HG02623 (cell line): ENCODE data around the gene CFAP161.
A peak's percentile ranks its signal among the peaks of the same experiment; 100 is the strongest.
"Not testable (repeated sequence)": the region's sequence is repeated elsewhere in the genome, so short reads cannot be mapped to it uniquely, and the experiment has no call there.

Source experiments
- ATAC-seq: cut with Tn5 transposase; IDR thresholded peaks from one replicate; pipeline ENCODE4 v1.9.1; 2021; ENCODE audit warnings: moderate library complexity; ENCODE audit not compliant: unreplicated experiment

The CFAP161 gene

DNA sequence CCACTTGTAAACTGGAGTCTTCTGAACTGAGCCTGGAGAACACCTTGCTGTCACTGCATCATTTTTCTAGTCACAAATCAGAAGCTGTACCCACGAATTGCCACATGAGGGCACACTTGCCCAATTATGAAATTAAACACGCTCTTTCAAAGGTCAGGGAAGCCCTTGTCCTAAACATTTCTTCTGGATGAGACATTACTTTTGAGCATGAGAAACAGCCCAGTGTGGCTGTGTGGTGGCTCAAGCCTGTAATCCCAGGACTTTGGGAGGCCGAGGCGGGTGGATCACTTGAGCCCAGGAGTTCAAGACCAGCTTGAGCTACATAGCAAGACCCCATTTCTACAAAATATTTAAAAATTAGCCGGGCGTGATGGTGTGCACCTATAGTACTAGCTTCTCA, 27.5 kb upstream of the CFAP161 start:
- ATAC-seq, result no peak

DNA sequence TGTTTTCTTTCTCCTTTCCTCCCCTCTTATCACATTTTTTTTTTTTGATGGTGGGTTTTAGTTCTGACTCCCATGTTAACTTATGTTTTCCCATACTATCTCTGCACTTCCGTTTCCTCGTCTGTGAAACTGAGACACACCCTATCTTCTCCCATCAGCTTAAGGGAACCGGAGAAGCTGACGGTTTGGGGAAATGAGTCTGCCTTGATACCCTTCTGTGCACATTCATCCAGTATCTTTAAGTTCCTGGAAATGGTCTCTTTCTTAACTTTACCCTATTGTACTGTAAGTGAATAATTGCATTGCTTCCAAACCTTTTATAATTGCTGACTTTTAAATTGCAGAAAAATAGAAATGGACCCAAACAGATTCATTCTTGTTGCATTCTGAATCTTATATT, 26.2 kb upstream of the CFAP161 start:
- ATAC-seq, result no peak

DNA sequence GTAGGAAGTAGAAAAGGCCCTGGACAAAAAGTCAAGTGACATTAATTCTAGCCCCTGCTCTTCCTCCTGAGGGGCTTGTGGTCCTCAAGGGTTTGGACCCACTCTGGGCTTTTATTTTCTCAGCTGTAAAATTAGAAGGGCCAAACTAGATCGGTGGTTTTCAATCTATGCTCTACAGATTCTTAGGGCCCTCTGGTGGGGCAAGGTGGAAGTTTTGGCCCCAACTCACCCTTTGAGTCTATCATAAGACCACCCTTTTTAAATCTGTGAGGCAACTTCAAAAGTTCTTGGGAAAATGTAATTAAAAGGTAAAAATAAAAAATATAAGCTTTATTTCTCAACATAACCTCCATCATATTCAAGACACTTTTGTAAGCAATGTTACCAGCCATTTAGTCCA, 25.6 kb upstream of the CFAP161 start:
- ATAC-seq, result no peak

- ATAC-seq, result no peak
These were observed 23.1 kb upstream of the CFAP161 start for GRCh38 chr15:81111018-81111417.

- ATAC-seq, result peak; percentile 74
These were observed 22.3 kb upstream of the CFAP161 start for GRCh38 chr15:81111510-81112470.

- no peak for ATAC-seq
These were observed 20.8 kb upstream of the CFAP161 start for GRCh38 chr15:81113204-81113657.

DNA sequence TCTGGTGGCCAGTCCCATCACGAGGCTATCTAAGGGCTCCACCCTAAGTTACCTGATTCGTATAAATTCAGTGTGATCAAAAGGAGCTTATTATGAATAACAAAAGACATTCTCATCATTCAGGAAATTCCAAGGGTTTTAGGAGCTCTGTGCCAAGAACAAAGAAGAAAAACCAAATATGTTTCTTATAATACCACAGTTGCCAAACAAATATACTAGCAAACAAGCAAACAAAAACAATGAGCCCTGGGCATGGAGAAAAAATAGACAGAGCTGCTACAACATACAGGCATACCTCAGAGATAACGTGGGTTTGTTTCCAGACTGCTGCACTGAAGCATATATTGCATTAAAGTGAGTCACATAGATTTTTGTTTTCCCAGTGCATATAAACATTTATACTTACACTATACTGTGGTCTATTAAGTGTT, 20.2 kb upstream of the CFAP161 start:
- ATAC-seq, result no peak

DNA sequence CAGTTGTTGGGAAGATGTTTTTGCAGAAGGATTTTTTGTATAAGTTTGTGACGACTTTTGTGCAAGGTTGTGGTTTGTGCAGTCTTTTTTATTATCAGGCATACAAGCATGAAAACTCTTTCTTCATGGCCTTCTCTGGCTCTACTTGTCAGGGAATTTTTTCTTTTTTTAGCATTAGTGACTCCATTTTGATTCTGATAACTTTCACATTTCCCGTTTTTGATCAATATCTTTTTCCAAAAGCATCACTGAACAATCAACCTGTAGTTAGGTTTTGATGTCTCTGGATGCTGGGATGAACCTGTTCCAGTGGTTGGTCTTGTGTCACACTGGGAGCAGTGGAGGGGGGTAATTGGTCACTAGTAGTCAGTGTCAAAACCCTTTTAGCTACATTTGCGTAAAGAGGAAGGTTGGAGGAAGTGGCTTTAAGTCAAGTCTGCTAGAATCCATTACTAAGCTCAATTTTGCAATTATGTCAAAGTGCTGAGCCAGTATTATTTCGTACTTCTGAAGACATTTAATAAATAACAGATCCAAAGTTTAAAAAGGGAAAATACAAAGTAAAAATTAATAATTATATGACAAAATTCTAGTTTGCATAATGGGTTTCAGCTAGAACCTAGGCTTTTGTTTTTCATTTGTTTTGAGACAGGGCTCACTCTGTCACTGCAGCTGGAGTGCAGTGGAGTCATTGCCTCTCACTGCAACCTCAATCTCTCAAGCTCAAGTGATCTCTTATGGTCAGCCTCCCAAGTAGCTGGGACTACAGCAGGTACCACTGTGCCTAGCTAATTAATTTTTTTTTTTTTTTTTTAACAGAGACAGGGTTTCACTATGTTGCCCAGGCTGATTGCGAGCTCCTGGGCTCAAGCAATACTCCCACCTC, 18.8 kb upstream of the CFAP161 start:
- no peak for ATAC-seq

DNA sequence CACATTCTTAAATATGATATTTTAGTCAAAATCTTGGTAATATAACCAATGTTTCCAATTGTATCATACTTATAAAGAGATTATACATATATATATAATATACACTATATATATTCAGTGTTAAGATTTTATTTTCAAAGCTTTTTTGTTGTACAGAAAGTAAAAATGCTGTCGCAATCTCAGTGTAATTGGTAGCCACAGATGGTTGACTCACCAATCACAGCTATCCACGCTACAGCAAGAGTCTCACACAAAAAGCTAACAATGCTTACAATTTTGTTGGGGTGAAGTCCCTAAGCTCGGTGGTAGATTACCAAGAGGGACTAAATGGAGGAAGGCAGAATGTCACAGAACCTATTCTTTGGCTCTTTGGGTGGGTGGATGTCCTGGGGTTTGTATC, 16.9 kb upstream of the CFAP161 start:
- ATAC-seq, result no peak

GRCh38 chr15:81117581-81117980, 16.5 kb upstream of the CFAP161 start:
- ATAC-seq, result no peak

- no peak for ATAC-seq
These were observed 15.7 kb upstream of the CFAP161 start for GRCh38 chr15:81118361-81118760.

DNA sequence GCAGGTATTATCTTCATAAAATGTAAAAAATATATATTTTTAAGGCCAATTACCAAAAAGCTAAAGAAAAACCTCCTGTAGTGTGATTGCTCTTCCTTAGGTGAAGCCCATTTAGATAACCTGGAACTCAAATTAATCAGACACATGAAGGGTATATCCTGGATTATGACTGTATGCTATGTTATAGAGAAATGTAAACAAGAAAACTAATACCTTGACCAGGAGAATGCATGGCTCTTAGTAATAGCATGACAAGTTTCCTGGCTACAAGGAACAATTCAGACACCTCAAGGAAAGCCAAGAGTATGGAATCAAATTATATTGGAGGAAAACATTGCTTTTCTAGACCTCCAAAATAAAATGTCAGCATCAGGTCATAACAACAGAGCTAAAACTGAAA, 14.0 kb upstream of the CFAP161 start:
- no peak for ATAC-seq

- ATAC-seq, result no peak
These were observed 7.2 kb upstream of the CFAP161 start for GRCh38 chr15:81126892-81127291.

GRCh38 chr15:81141478-81141877, 7.4 kb downstream of the CFAP161 start:
- ATAC-seq, result not testable (repeated sequence)

- ATAC-seq, result no peak
These were observed 11.9 kb downstream of the CFAP161 start for GRCh38 chr15:81146006-81146405.

DNA sequence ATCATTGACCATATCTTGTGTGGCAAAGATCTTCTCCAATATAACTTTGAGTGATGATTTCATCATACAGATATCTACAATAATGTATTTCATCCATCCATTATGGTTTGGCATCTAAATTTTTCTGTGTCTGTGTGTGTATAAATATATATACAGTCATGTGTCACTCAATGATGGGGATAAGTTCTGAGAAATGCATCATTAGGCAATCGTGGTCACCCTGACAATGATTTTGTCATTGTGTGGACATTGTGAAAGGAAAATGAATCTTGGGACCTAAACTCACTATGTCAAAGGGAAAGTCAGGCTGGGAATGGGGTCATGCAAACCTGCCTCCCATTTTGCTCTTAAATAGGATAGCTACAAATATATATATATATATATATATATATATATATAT, 12.4 kb downstream of the CFAP161 start:
- ATAC-seq, result no peak

- ATAC-seq, result no peak
These were observed 17.3 kb downstream of the CFAP161 start for GRCh38 chr15:81151389-81151788.

DNA sequence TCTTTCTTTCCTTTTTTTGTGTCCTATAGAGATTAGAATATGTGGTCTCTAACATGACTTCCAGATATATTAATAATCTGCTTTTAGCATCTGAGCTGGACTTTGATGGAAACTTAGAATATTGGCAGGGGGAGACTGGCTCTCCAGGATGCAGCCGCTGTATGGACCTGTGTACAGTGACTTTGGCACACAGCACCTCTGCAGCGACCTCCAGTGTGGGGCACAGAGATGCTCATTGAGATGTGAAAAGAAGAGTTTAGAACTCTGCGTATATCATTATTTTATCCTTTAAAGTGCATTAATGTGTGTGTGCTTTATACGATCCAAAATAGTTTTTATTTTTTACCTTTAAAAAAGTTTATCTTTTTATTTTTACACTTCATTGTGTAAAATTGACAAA, 18.3 kb downstream of the CFAP161 start:
- no peak for ATAC-seq

DNA sequence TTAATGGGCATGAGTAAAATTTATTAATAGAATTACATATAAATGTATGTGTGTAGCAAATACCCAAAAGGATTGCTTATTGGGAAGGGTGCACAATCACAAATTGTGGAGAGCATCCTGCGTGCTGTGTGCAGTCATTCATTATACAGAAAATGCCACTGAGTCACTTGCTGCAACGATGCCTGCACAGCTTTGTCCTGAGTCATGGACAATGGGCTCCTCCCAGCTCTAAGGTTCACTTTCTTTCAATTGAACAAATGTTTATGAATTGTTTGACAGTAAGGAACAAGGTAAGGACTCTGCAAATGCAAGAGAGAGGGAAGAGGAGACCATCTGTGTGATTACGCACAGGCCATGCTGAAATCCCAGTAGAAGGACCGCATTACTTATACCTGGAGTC, 18.7 kb downstream of the CFAP161 start:
- ATAC-seq, result no peak

GRCh38 chr15:81155375-81156218, 21.5 kb downstream of the CFAP161 start:
- peak; percentile 57 for ATAC-seq

- ATAC-seq, result no peak
These were observed 22.3 kb downstream of the CFAP161 start for GRCh38 chr15:81156324-81156723.
